OCI-LY1 (cell line): Measurements from ENCODE around the gene GLRX5.

Experiments
- EZH2 ChIP-seq: fragments of 200-600 bp; sonication (generic), shearing (Covaris generic); IDR thresholded peaks from 2 replicates; pipeline ENCODE4 v1.8.0; 2017; ENCODE audit warnings: borderline replicate concordance, mixed run types, mild to moderate bottlenecking, antibody characterized with exemption, low read length, moderate library complexity, mixed read lengths
- TF ChIP-seq, protein P1 (sequence below): fragments of 200-600 bp; sonication (generic), shearing (Covaris generic); IDR thresholded peaks from 2 replicates; pipeline ENCODE4 v1.5.1; 2017; ENCODE audit warnings: mild to moderate bottlenecking, antibody characterized with exemption, low read length, moderate library complexity, mixed read lengths

DNA sequence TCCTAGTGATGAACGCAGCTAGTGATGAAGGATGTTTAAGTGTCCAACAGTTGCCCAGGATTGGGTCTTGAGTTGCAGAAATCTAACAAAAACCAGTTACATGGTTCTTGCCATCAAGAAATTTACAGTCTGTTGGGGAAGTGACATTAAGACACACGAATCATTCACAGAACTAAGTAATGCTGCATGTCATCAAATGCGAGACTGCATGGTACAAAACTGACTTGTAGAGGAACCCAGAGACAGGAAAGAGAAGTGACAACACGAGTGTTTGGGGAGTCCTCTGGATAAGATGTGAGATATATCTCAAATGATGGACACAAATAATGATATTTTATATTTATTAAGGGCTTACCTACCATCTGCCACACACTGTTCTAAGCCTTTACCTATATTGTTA is 12.3 kb upstream of the GLRX5 start:
- TF ChIP-seq, protein P1, sequence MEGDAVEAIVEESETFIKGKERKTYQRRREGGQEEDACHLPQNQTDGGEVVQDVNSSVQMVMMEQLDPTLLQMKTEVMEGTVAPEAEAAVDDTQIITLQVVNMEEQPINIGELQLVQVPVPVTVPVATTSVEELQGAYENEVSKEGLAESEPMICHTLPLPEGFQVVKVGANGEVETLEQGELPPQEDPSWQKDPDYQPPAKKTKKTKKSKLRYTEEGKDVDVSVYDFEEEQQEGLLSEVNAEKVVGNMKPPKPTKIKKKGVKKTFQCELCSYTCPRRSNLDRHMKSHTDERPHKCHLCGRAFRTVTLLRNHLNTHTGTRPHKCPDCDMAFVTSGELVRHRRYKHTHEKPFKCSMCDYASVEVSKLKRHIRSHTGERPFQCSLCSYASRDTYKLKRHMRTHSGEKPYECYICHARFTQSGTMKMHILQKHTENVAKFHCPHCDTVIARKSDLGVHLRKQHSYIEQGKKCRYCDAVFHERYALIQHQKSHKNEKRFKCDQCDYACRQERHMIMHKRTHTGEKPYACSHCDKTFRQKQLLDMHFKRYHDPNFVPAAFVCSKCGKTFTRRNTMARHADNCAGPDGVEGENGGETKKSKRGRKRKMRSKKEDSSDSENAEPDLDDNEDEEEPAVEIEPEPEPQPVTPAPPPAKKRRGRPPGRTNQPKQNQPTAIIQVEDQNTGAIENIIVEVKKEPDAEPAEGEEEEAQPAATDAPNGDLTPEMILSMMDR, result no peak
- TF ChIP-seq EZH2, result no peak
